HuH-7 (cell line): ENCODE measurements around the gene PKD1L1.
"Not testable (repeated sequence)": the region's sequence is repeated elsewhere in the genome, so short reads cannot be mapped to it uniquely, and the experiment has no call there.

Experiments used
- DNase-seq: peaks from one replicate; pipeline ENCODE4 v3.0.0; 2011; ENCODE audit warnings: low spot score

PKD1L1 gene

GRCh38 chr7:47762207-47762606 lies 186.1 kb downstream of the PKD1L1 start:
- no peak for DNase-seq

GRCh38 chr7:47759056-47759706 lies 189.1 kb downstream of the PKD1L1 start:
- DNase-seq, result no peak

GRCh38 chr7:47758546-47758945 lies 189.7 kb downstream of the PKD1L1 start:
- no peak for DNase-seq

- DNase-seq, result no peak
These were observed 190.3 kb downstream of the PKD1L1 start for GRCh38 chr7:47757921-47758411.

DNA sequence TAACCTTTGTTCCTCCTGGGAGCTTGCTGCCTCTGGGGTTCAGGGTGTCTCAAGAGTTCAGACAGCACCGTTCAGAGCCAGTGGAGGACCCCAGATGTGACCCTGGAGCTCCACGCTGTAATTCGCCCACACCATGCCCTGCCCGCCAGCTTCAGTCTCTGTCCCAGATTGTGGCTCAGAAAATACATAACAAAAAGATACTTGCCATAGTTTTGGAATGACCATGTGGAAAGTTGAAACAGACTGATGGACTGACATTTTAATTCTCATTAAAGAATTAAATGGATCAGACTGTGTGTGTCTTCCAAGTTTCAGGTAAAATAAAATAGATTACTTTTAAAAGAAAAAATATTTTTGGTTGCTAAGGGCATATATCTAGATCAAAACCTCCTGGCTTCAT lies 191.6 kb downstream of the PKD1L1 start:
- DNase-seq, result no peak

DNA sequence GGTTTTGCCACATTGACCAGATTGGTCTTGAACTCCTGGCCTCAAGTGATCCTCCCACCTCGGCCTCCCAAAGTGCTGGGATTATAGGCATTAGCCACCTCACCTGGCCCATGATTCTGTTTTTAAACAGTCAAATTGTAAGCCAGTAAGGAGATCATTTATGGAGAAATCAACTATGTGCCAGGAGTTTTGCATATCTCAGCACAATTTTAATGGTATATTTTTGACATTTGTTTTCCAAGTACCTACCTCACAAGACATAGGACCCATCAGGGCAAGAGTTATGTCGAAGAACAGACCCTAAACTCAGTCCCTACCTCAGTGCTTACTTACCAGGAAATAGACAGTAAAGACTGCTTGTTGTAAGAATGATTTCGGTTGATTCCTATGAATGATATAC lies 193.0 kb downstream of the PKD1L1 start:
- DNase-seq, result no peak

- not testable (repeated sequence) for DNase-seq
These were observed 196.5 kb downstream of the PKD1L1 start for GRCh38 chr7:47751724-47752123.

GRCh38 chr7:47751043-47751442 lies 197.2 kb downstream of the PKD1L1 start:
- DNase-seq, result no peak

DNA sequence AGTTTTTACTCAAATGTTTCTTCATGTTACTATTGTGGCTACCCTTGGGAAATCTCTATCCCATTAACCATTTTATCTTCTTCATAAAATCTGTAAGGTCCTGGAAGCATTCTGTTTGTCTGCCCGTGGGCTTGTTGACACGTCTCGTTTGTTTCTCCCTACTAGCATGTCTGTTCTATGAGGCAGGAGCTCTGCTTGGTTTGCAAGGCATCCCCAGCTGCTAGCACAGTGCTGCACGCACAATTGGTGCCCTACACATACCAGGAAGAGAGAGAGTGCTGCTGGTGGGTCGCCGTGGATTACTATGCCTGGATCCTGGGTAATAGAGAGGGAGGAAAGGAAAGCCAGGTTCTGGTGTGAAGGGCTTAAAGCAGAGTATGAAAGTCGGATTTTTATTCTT lies 200.2 kb downstream of the PKD1L1 start:
- DNase-seq, result no peak

DNA sequence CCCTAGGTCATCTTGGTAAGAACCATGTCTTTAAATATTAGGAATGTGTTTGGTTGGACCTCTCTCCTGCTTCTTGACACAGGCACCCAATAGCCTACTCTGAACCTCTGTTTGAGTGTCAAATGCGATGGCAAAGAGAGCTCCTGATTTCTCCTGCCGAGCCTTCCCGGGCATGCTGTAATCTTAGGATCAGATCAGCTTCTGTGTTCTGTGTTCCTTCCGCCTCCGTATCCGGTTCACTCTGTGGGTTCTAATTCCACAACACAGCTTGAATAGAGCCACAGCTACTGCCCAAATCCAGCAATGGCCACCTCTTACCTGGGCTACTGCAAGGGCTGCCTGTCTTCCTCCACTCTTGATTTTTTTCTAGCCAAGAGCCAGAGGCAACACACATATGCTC lies 201.1 kb downstream of the PKD1L1 start:
- no peak for DNase-seq

DNA sequence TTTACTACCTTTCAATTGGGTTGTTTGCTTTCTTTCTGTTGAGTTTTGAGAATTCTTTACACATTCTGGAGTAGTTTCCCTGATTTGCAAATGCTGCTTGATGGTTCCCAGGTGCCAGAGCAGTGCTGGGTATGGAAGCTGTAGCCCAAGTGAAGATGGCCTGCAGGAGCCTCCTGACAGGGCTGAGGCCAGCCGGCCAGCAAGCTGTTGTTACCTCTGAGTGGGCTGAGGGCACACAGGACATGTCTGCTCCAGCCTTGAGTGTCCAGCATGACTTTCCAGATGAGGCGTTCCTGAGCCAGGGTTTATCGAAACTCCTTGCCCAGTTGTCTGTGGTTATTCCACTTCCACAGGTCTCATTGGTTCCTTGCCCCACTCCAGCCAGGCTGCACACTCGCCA lies 201.8 kb downstream of the PKD1L1 start:
- no peak for DNase-seq

DNA sequence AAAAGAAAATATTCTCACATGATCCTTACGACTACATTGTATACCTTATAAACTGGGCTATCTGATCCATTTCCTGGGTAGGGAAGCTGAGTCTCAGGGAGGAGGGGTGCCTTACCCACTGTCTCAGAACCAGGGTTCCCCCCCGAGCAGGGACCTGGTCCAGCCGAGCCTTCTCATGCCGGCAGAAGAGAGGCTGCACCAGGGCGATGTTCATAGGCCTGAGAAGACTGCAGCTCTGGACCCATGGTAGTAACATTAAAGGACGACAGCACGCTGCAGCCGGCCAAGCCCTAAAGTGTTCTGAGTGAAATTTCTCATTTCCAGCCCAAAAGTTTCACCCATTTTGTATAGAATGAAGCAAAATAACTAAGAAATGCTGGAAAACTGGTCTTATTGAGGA lies 203.4 kb downstream of the PKD1L1 start:
- DNase-seq, result no peak

DNA sequence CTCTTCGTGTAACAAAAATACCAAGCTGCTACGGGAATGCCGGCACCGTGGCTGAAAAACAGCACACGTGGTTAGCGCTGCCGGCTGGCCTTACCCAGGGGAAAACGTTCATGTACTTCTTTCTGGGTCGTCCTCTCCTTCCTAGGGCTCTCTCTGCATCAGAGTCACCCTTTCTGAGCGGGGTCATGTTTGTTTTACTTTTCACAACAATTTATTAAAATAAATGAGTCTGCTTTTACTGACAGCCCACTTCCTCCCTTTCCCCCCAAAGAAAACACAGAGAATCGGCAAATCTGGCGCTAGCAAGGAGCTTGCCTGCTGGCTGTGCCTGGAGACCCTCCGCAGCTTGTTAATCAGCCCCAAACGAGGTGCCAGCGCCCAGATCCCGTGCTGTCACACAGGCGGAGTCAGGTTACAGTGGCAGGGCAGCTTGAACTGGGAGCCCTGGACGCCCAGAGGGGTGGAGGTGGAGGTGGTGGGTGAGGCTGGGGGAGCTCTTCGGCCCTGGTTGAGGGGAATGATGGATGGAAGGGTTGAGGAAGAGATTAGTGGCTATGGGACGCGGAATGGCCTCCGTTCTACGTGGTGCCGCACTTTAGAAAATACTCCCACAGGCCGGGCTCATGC lies 204.2 kb downstream of the PKD1L1 start:
- DNase-seq, result no peak

- DNase-seq, result no peak
These were observed 206.3 kb downstream of the PKD1L1 start for GRCh38 chr7:47741984-47742383.

DNA sequence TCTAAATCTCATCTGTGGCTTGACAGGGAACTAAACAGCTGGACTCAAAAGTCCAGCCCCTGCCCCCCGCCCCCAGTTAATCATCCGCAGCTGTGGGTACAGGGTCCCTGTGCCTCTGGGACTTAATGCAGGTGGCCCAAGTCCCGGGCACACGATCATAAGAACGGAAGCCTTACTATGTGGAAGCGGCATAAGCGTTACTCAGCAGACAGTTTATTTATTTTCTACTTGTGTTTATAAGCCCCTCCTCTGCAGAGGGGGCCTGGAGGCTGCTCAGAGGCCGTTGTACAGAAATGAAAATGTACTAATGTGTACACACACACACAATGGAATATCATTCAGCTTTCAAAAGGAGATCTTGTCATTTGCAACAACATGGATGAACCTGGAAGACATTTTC lies 208.4 kb downstream of the PKD1L1 start:
- DNase-seq, result no peak

- DNase-seq, result no peak
These were observed 208.9 kb downstream of the PKD1L1 start for GRCh38 chr7:47739301-47739875.

DNA sequence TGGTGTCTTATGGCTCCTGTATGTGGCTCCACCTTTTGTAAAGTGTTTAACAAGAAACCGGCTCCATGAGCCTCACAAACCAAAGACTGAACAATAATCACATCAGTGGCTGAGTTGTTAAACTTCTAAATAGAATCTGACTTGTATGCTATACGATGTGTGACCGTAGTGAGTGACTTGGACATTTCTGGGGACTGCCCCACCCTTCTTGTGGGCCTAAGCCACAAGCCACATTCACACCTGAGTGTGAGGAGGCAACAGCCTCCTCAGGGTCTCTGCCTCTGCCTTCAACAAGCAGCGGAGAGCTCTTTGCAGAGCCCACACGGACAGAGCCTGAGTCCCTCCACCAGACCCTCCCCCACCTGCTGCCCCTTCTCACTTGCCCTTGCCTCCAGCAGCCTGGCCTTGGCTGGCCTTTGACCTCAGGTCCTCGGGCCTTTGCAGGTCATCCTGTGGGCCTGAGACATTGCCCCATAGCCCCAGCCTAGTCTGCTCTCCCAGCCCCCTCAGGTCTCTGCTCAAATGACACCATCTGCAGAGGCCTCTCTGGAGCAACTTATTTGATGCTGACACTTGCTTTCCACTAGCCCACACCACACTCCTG lies 209.6 kb downstream of the PKD1L1 start:
- no peak for DNase-seq

DNA sequence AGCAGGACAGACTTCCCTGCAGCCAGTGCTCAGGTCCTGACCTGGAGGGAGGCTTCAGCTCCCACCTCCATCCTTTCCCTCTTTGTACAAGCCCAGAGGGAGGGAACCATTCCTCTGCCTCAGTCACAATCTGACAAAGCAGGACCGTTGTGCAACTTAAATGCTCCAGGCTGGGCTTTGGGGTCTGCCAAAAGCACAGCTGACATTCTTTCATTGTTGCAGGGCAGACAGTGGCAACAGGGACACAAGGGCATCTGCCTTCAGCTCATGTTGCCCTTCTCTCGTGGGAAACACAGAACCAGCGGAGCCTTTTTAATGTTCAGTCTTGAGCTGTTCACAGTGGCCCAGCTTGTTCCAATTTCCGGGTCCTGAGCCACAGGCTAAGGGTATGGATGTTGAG lies 210.7 kb downstream of the PKD1L1 start:
- DNase-seq, result no peak

GRCh38 chr7:47735431-47736345 lies 212.6 kb downstream of the PKD1L1 start:
- no peak for DNase-seq

DNA sequence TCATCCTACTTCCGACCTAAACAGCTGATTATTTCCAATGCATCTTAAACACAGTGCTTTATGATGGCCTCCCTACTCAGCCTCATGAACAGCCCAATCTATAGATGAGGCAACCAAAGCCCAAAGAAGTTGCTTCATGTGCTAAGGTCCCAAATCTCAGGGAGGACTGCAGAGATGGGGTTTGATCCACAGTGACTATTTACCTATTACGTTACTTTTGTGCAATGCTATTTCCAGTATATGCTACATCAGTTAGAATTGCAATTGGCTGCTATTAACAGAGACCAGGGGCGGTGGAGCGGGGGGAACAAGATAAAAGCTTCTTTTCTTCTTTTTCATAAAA lies 213.3 kb downstream of the PKD1L1 start:
- no peak for DNase-seq

DNA sequence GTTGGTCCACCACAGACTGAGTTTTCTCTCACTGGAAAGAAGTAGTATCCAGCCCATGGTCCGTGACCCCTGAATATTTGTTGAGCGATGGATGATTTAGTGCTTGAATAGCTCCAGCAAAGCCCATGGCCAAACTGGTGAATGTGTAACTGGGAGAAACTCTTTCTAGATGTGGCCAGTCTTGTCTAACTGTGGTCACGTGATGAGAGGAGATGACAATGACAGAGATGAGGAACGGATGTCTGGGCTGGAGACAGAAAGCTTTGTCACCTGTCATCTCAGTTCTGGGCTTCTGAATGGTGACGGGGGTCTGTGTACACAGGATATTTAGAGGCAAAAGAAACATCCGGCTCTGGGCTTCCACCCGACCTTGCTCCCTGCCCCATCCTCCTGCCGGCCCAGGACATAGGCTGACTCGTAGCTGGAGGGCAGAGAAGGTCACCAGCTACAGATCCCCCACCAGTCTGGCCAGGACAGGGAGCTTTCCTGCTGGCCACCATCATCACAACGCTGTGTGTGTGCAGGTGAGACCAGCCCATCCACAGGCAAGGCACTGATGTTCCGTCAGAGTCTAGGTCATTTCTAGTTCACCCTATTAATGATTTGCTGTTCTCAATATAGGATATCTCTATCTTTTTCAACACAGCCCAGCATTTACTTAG lies 213.8 kb downstream of the PKD1L1 start:
- peak; percentile 65 for DNase-seq

GRCh38 chr7:47730142-47730541 lies 218.1 kb downstream of the PKD1L1 start:
- no peak for DNase-seq
